Measurements from ENCODE around the gene IRAG1.

IRAG1 gene

DNA sequence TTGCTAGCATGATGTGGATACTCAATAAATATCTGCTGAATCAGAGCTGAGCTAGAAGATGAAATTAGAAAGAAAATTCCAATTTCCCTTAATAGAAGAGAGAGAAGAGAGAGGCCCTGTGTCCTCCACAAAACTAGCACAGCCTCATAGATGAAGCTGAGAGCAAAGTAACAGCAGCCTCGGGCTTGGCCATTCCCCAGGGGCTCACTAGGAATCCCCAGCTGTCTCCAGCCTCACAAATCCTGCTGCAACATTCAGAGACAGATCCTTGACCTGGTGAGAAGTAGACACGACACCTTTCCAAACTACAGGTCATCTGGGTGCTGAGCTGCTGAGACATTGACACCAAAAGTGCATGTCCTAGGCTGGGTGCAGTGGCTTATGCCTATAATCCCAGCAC is 26.1 kb upstream of the IRAG1 start:
- TF ChIP-seq GATA3 (IDR thresholded peaks at IDR 0.05; ENCODE audit: low read depth, low read length) (no peak), GATA2 (IDR thresholded peaks at IDR 0.05; ENCODE audit: low read depth, low read length) (no peak)

DNA sequence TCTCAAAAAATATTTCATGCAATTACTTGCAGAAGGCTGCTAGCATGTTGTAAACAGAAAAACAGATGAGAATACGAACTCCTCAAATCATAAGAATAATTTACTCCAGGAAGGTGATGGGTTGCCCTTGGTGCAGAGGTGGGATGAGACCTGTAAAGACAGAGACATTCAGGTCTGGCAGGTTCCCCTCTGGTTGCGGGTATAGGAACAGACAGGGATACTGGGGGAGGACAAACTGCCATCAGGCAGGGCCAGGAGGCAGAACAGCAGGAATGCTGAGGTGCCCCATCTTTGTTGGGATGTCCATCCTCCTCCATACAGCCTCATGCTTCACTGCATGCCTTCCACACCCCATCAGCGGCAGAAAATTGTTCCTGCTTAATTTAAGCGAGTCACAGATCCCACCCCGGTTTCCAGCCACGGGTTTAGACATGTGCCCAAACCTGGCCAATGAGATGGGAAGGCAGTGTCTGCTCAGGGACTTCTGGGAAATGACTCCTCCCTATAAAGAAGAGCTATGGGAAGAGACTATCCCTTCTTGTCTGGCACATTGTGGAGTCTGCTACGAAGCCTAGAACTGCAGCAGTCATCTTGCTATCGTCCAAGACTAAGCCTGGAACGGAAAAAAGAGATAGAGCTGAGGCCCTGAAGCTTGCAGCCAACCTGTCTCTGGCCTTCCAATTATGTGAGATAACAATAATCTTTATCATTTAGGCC is 23.1 kb upstream of the IRAG1 start:
- TF ChIP-seq GATA3 (IDR thresholded peaks at IDR 0.05; ENCODE audit: low read depth, low read length), result no peak

DNA sequence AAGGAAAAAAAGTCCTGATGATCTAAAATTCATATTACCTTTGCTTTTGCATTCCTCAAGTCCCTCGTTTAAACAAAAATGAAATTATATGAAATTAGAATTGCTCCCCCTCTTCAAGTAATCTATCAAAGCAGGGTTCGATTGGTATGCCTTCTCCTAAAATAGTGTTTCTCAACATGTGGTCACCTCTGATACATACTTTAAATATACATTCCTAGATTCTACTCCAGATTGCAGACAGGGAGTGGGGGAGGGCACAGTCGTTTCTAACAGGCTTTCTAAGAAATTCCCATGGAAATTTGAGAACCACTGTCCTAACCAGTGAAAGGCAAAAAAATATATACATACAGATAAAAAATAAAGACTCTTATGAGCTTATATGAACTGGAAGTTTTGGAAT is 22.6 kb upstream of the IRAG1 start:
- TF ChIP-seq GATA3 (IDR thresholded peaks at IDR 0.05; ENCODE audit: low read depth, low read length), result no peak
- no peak for TF ChIP-seq GATA2 (IDR thresholded peaks at IDR 0.05; ENCODE audit: low read depth, low read length)

GRCh38 chr11:10715571-10715970 is 22.0 kb upstream of the IRAG1 start:
- TF ChIP-seq GATA3 (IDR thresholded peaks at IDR 0.05; ENCODE audit: low read depth, low read length), result no peak
- TF ChIP-seq GATA2 (IDR thresholded peaks at IDR 0.05; ENCODE audit: low read depth, low read length), result no peak

DNA sequence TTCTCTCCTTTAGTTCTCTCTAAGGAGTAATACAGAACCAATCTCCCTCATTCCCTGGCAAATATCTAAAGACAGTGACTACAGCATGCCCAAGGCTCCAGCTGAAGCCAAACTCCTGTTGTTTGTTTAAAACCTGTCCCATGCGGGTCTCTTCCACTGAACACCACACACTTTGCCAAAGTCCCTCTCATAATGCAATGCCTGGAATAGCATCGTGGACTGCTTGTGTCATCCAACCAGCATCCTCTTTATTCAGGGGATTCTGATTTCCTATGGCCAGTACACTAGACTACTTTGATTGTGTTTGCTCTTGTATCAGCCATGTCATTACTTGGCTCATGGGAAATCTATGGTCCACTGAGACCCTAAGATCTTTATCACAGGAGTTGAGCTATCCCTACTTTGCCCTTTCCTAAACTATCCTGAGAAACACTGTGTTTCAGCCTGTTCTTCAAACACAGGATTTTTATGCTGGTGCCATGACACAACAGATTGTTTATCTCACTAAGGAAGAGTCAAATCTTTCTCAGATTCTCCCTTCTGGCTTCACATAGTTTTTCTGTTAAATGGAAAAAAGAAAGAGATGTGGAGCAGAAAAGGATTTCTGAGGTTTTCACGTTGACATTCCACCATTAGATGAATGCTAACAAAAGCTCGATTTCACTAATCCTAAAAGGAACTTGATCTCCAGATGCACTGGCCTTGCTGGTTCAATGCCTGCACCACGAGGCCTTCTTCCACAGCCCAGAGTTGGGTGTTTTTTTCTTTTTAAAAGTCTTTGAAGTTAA is 15.9 kb upstream of the IRAG1 start:
- no peak for TF ChIP-seq GATA3 (IDR thresholded peaks at IDR 0.05; ENCODE audit: low read depth, low read length)
- no peak for TF ChIP-seq GATA2 (IDR thresholded peaks at IDR 0.05; ENCODE audit: low read depth, low read length)

DNA sequence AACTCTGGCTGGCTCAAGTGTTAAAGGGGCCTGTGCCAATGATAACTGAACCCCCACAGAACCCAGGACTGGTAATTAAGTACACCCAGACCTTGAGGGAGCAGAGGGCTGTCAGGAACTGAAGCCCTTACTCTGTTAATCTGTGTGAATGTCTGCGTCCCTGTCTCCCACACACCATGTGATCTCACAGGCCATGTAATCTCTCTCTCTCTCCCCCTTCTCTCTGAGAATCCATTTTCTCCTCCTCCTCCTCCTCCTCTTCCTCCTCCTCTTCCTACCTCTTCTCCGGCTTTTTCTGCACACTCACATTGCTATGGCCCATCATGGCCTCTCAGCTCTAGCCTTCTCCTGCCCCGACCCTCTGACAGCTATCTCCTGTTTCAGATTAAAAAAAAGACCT is 14.6 kb upstream of the IRAG1 start:
- TF ChIP-seq GATA2 (IDR thresholded peaks at IDR 0.05; ENCODE audit: low read depth, low read length), result no peak
- TF ChIP-seq GATA3 (IDR thresholded peaks at IDR 0.05; ENCODE audit: low read depth, low read length), result no peak

DNA sequence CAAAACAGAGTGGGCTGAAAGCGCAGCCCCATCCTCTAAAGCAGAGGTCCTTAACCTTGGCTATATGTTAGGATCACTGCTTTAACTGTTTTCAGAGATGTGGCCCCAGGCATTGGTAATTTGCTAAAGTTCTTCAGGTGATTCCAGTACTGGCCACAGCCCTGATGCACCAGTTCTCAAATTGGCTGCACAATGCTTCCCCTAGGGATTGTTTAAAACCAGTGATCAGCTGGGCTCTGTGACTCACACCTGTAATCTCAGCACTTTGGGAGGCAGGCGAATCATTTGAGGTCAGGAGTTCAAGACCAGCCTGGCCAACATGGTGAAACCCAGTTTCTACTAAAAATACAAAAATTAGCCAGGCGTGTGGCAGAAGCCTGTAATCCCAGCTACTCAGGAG is 8.4 kb upstream of the IRAG1 start:
- TF ChIP-seq GATA2 (IDR thresholded peaks at IDR 0.05; ENCODE audit: low read depth, low read length) (no peak), GATA3 (IDR thresholded peaks at IDR 0.05; ENCODE audit: low read depth, low read length) (no peak)

GRCh38 chr11:10699072-10699471 is 5.5 kb upstream of the IRAG1 start:
- TF ChIP-seq GATA3 (IDR thresholded peaks at IDR 0.05; ENCODE audit: low read depth, low read length) (no peak), GATA2 (IDR thresholded peaks at IDR 0.05; ENCODE audit: low read depth, low read length) (no peak)

DNA sequence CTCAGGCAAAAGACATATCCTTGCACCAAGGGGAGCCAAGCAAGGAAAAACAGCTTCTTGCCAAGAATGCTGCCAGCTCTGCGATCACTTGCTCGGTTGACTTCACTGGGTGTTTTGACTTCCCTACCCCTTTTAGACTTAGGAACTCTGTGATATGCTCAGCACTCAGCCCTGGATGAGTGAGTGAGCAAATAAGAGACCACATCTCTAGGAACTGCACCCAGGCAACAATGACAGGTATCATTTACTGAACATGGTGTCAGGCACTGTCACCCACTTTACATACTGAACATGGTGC is 3.7 kb upstream of the IRAG1 start:
- no peak for TF ChIP-seq GATA3 (IDR thresholded peaks at IDR 0.05; ENCODE audit: low read depth, low read length)
- TF ChIP-seq GATA2 (IDR thresholded peaks at IDR 0.05; ENCODE audit: low read depth, low read length), result no peak

DNA sequence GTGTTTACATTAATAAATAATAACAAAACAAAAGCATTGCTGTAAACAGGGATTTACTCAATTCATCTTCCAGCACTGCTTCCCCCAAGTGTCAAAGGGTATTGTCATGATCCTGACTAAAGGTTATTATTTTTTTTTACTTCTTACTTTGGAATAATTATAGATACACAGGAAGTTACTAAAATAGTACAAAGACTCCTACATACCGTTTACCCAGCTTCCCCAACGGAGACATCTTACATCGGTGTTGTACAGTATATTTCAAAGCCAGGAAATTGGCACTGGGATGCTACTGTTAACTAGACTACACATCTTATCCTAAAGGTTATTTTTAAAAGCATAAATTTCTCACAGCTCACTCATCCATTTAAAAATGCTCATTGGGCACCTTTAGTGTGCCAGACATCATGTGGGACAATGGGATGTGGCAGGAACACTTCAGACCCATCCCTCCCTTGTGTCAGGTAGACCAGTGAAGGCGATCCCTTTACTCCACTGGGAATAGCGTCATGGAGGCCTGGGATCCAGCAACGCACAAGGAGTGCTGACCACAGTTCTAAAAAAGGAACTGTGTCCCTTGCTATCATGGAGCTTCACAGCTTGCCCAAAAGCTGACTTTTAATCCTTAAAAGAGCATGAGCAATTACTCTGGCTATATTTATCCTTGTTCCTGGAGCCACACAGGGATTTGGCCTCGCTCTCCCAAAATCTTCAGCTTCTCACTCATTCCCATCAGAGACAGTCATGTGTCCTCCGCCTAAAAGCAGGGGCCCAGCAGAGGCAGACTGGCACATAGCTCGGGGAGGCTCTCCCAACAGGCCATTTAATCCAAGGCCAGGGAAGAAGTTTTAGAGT is 3.1 kb upstream of the IRAG1 start:
- TF ChIP-seq GATA2 (IDR thresholded peaks at IDR 0.05; ENCODE audit: low read depth, low read length) (no peak), GATA3 (IDR thresholded peaks at IDR 0.05; ENCODE audit: low read depth, low read length) (no peak)

DNA sequence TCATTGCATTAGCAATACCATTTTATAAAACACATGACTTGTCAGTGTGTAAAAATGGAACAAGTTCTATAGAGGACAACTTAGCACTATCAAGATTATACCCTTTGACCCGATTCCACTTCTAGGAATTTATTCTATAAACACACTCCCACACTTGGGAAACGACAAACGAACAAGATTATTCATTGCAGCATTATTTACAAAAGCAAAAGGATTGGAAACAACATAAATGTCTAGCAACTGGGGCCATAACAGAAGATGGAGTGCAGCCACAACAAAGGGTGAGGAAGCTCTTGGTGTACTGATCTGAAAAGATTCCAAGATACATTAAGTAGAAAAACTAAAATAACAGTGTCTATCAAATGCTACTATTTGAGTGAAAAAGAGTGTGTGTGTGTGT is 2.3 kb upstream of the IRAG1 start:
- no peak for TF ChIP-seq GATA2 (IDR thresholded peaks at IDR 0.05; ENCODE audit: low read depth, low read length)
- TF ChIP-seq GATA3 (IDR thresholded peaks at IDR 0.05; ENCODE audit: low read depth, low read length), result no peak

- no peak for TF ChIP-seq GATA2 (IDR thresholded peaks at IDR 0.05; ENCODE audit: low read depth, low read length)
Observed at GRCh38 chr11:10694486-10695239, 1.1 kb upstream of the IRAG1 start.

- TF ChIP-seq GATA3 (IDR thresholded peaks at IDR 0.05; ENCODE audit: low read depth, low read length), result no peak
Observed at GRCh38 chr11:10692531-10693115, 932 bp downstream of the IRAG1 start.

DNA sequence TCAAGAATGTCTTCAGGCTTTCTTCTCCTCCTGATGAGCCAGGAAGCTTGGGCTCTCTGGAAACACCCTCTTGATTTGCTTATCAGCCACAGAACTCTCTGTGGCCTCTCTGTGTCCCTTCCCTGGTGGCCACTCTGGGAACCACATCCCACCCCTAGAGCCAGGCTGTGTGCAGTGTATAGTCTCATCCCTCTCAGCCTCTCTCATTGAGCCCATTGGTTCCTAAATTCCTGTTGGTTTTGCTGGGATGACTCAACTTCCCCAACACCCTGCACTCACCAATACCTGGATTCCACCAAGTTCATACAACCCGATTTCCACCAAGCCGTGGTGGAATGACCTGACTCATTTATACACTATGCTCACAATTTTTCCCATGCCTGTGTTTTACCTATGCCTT is 5.2 kb downstream of the IRAG1 start:
- no peak for TF ChIP-seq GATA3 (IDR thresholded peaks at IDR 0.05; ENCODE audit: low read depth, low read length)
- no peak for TF ChIP-seq GATA2 (IDR thresholded peaks at IDR 0.05; ENCODE audit: low read depth, low read length)

Data from SH-SY5Y (cell line).